ENCODE data around the gene GUCY1A2.
"Not testable (repeated sequence)": the region's sequence is repeated elsewhere in the genome, so short reads cannot be mapped to it uniquely, and the experiment has no call there.

The GUCY1A2 gene

GRCh38 chr11:106834567-106834966, 183.7 kb downstream of the GUCY1A2 start:
- Histone ChIP-seq H3K4me3 (ENCODE audit: low read depth, low read length) (no peak overlapping the region), H3K4me1 (no peaks in the 10 kb centered on the region), H3K9me3 (no peaks in the 10 kb centered on the region), H3K27me3 (no peaks in the 10 kb centered on the region), H3K36me3 (no peaks in the 10 kb centered on the region)
- TF ChIP-seq CTCF (IDR thresholded peaks at IDR 0.05; ENCODE audit: low read depth, low read length): no peak
- DNase-seq: no peak

GRCh38 chr11:106828976-106829375, 189.3 kb downstream of the GUCY1A2 start:
- no peaks in the 10 kb centered on the region for H3K27me3 ChIP-seq
- no peaks in the 10 kb centered on the region for H3K36me3 ChIP-seq
- no peaks in the 10 kb centered on the region for H3K9me3 ChIP-seq
- TF ChIP-seq CTCF (IDR thresholded peaks at IDR 0.05; ENCODE audit: low read depth, low read length): no peak
- H3K4me3 ChIP-seq (ENCODE audit: low read depth, low read length): no peak overlapping the region
- no peaks in the 10 kb centered on the region for H3K4me1 ChIP-seq
- no peak for DNase-seq

GRCh38 chr11:106828576-106828975, 189.7 kb downstream of the GUCY1A2 start:
- H3K27me3 ChIP-seq: no peaks in the 10 kb centered on the region
- no peak overlapping the region for H3K4me3 ChIP-seq (ENCODE audit: low read depth, low read length)
- no peaks in the 10 kb centered on the region for H3K9me3 ChIP-seq
- DNase-seq: no peak
- no peaks in the 10 kb centered on the region for H3K36me3 ChIP-seq
- no peak for TF ChIP-seq CTCF (IDR thresholded peaks at IDR 0.05; ENCODE audit: low read depth, low read length)
- no peaks in the 10 kb centered on the region for H3K4me1 ChIP-seq

GRCh38 chr11:106827687-106828086, 190.6 kb downstream of the GUCY1A2 start:
- DNase-seq: no peak
- Histone ChIP-seq H3K27me3 (no peaks in the 10 kb centered on the region), H3K9me3 (no peaks in the 10 kb centered on the region), H3K4me1 (no peaks in the 10 kb centered on the region), H3K36me3 (no peaks in the 10 kb centered on the region), H3K4me3 (ENCODE audit: low read depth, low read length) (no peak overlapping the region)
- no peak for TF ChIP-seq CTCF (IDR thresholded peaks at IDR 0.05; ENCODE audit: low read depth, low read length)

- H3K9me3 ChIP-seq: not testable (repeated sequence)
Measured at GRCh38 chr11:106826558-106826957, 191.7 kb downstream of the GUCY1A2 start.

GRCh38 chr11:106821826-106822225, 196.4 kb downstream of the GUCY1A2 start:
- H3K4me1 ChIP-seq: no peaks in the 10 kb centered on the region
- H3K4me3 ChIP-seq (ENCODE audit: low read depth, low read length): no peak overlapping the region
- no peaks in the 10 kb centered on the region for H3K27me3 ChIP-seq
- no peak for DNase-seq
- no peak for TF ChIP-seq CTCF (IDR thresholded peaks at IDR 0.05; ENCODE audit: low read depth, low read length)
- H3K36me3 ChIP-seq: no peaks in the 10 kb centered on the region
- no peaks in the 10 kb centered on the region for H3K9me3 ChIP-seq

More at GRCh38 chr11:106826558-106826957, 191.7 kb downstream of the GUCY1A2 start:
- H3K36me3 ChIP-seq; H3K4me1 ChIP-seq; DNase-seq; H3K4me3 ChIP-seq (ENCODE audit: low read depth, low read length); H3K27me3 ChIP-seq: not testable (repeated sequence)

- Histone ChIP-seq H3K36me3 (no peaks in the 10 kb centered on the region), H3K4me1 (no peaks in the 10 kb centered on the region), H3K27me3 (no peaks in the 10 kb centered on the region), H3K4me3 (ENCODE audit: low read depth, low read length) (no peak overlapping the region), H3K9me3 (no peaks in the 10 kb centered on the region)
- DNase-seq: no peak
- no peak for TF ChIP-seq CTCF (IDR thresholded peaks at IDR 0.05; ENCODE audit: low read depth, low read length)
Measured at GRCh38 chr11:106821291-106821690, 197.0 kb downstream of the GUCY1A2 start.

Measured in BE2C (cell line).